A673 (cell line): ENCODE data around the gene MNAT1. TPM values are rescaled to one million over a fixed set of nuclear protein-coding genes. Genes with fewer than 3 reads are reported as not detected.
"Not testable (repeated sequence)": the region's sequence is repeated elsewhere in the genome, so short reads cannot be mapped to it uniquely, and the experiment has no call there.

Source experiments
- BruUV-seq: library from RNA; stranded (reverse); fragments of 400-500 nt; replicated peaks from 2 replicates; lab custom pipeline; 2021; lab: Mats Ljungman, UMichigan
- CTCF ChIA-PET: fragments of 300-600 bp; sonication (Branson Sonifier 250); formaldehyde crosslinking; loops from one replicate; lab custom pipeline; 2022; ENCODE audit warnings: antibody characterized with exemption; lab: Charles Lee
- POLR2A ChIA-PET: fragments of 300-600 bp; sonication (Branson Sonifier 250); formaldehyde crosslinking; loops from one replicate; lab custom pipeline; 2022; ENCODE audit warnings: antibody characterized with exemption; ENCODE audit not compliant: low non-redundant PET; lab: Charles Lee
- DNase-seq: peaks from one replicate; pipeline ENCODE4 v3.0.0-alpha.2; 2015; ENCODE audit warnings: low spot score
- H3K27ac ChIP-seq: fragments of 200-600 bp; sonication (generic); 2 replicates; pipeline ENCODE4 v1.5.1; 2016; ENCODE audit warnings: mixed run types, low read depth, mild to moderate bottlenecking, mixed read lengths, antibody characterized with exemption, low read length; ENCODE audit not compliant: poor library complexity, severe bottlenecking
- H3K27me3 ChIP-seq: fragments of 200-600 bp; sonication (generic); replicated peaks from 2 replicates; pipeline ENCODE4 v1.6.1; 2017; ENCODE audit warnings: mixed run types, low read depth, mild to moderate bottlenecking, mixed read lengths, antibody characterized with exemption, low read length; ENCODE audit not compliant: insufficient read depth, poor library complexity
- H3K36me3 ChIP-seq: fragments of 200-600 bp; sonication (generic); 2 replicates; pipeline ENCODE4 v1.6.1; 2016; ENCODE audit warnings: mixed run types, mild to moderate bottlenecking, mixed read lengths, antibody characterized with exemption, low read length; ENCODE audit not compliant: insufficient read depth, poor library complexity, severe bottlenecking
- H3K4me1 ChIP-seq: fragments of 200-600 bp; sonication (generic); 2 replicates; pipeline ENCODE4 v1.6.1; 2017; ENCODE audit warnings: mixed run types, mild to moderate bottlenecking, mixed read lengths, antibody characterized with exemption, low read length; ENCODE audit not compliant: insufficient read depth, poor library complexity, severe bottlenecking
- H3K4me3 ChIP-seq: fragments of 200-600 bp; sonication (generic); 2 replicates; pipeline ENCODE4 v1.5.1; 2016; ENCODE audit warnings: low read depth, mixed run types, mild to moderate bottlenecking, mixed read lengths, low read length; ENCODE audit not compliant: poor library complexity, severe bottlenecking
- H3K9me3 ChIP-seq: fragments of 200-600 bp; sonication (generic); 2 replicates; pipeline ENCODE4 v1.6.1; 2016; ENCODE audit warnings: mixed run types, low read depth, mild to moderate bottlenecking, mixed read lengths, antibody characterized with exemption, low read length; ENCODE audit not compliant: poor library complexity, severe bottlenecking
- EZH2 ChIP-seq: fragments of 200-600 bp; sonication (generic); IDR thresholded peaks from 2 replicates; pipeline ENCODE4 v1.6.1; 2017; ENCODE audit warnings: borderline replicate concordance, low read depth, mild to moderate bottlenecking, mixed read lengths, antibody characterized with exemption, low read length; ENCODE audit not compliant: poor library complexity, severe bottlenecking
- intact Hi-C: fragments of 100-400 bp; cut with micrococcal nuclease; formaldehyde crosslinking; loops from one replicate; pipeline ENCODE4 v1.10.0; 2022; ENCODE audit not compliant: unreplicated experiment
- total RNA-seq: library from RNA; stranded (reverse); gene quantifications from 2 replicates; pipeline ENCODE4 v1.2.3, GENCODE V29; 2021
- TF ChIP-seq, protein P1 (sequence below): fragments of 300-800, 200-600 bp; sonication (generic); conservative IDR thresholded peaks from 2 replicates; pipeline ENCODE4 v1.5.1; 2017; ENCODE audit warnings: low read depth, mild to moderate bottlenecking, antibody characterized with exemption, low read length, moderate library complexity, mixed read lengths

The MNAT1 gene
- total RNA-seq, 1 experiment from 2014 or later: 70.9 TPM

DNA sequence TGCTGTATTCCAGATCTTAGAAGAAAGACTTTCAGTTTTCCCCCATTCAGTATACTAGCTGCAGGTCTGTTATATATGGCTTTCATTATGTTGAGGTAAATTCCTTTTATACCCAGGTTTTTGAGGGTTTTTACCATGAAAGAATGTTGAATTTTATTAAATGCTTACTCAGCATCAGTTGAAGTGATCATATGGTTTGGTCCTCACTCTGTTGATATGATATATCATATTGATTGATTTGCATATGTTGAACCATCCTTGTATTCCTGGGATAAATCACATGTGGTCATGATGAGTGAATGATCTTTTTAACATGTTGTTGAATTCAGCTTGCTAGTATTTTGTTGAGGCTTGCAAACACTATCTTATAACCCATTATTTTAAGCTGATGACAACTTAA, 149.6 kb downstream of the MNAT1 start:
- Histone ChIP-seq H3K27ac (no peak overlapping the region), H3K27me3 (no peaks in the 10 kb centered on the region), H3K9me3 (peaks cover 19% of the 10 kb centered on the region), H3K36me3 (no peaks in the 10 kb centered on the region), H3K4me1 (no peaks in the 10 kb centered on the region), H3K4me3 (no peak overlapping the region)
- no peak for DNase-seq
- CTCF ChIA-PET: no interaction called here
- intact Hi-C loops: no loop called here
- TF ChIP-seq, protein P1, sequence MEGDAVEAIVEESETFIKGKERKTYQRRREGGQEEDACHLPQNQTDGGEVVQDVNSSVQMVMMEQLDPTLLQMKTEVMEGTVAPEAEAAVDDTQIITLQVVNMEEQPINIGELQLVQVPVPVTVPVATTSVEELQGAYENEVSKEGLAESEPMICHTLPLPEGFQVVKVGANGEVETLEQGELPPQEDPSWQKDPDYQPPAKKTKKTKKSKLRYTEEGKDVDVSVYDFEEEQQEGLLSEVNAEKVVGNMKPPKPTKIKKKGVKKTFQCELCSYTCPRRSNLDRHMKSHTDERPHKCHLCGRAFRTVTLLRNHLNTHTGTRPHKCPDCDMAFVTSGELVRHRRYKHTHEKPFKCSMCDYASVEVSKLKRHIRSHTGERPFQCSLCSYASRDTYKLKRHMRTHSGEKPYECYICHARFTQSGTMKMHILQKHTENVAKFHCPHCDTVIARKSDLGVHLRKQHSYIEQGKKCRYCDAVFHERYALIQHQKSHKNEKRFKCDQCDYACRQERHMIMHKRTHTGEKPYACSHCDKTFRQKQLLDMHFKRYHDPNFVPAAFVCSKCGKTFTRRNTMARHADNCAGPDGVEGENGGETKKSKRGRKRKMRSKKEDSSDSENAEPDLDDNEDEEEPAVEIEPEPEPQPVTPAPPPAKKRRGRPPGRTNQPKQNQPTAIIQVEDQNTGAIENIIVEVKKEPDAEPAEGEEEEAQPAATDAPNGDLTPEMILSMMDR: no peak
- TF ChIP-seq EZH2: no peak
- BruUV-seq: no TSS peak
- POLR2A ChIA-PET: no interaction called here

DNA sequence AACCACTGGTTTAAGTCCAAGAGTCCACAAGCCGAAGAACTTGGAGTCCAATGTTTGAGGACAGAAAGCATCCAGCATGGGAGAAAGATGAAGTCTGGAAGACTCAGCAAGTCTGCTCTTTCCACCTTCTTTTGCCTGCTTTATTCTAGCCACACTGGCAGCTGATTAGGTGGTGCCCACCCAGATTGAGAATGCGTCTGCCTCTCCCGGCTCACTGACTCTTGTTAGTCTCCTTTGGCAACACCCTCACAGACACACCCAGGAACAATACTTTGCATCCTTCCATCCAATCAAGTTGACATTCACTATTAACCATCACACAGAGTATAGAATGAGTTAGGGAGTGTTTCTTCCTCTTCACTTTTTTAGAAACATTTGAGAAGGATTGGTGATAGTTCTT, 156.1 kb downstream of the MNAT1 start:
- CTCF ChIA-PET, H3K4me3 ChIP-seq, H3K27me3 ChIP-seq, DNase-seq, H3K9me3 ChIP-seq, H3K36me3 ChIP-seq, POLR2A ChIA-PET, intact Hi-C loops, BruUV-seq, H3K4me1 ChIP-seq, H3K27ac ChIP-seq: not testable (repeated sequence)

DNA sequence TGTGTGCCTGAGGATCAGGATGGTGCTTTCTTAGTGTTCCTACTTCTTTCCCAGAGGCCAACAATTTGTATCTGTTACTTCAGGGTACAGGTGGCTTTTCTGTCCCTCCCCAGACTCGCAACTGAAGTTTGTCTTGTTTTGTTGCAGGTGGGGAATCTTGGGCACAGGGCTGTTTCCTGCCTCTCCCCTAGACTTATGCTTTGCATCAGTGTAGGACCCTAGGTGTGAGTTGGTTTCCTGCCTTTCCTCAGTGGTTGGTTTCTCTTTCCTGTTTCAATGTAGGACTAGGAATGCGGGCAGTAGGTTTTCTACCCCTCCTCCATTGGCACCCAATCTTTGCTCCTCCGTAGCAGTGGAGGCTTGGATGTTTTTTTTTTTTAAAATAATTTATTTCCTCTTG, 159.3 kb downstream of the MNAT1 start:
- no peak overlapping the region for H3K4me3 ChIP-seq
- no TSS peak for BruUV-seq
- no peak for DNase-seq
- intact Hi-C loops: no loop called here
- H3K27ac ChIP-seq: no peak overlapping the region
- H3K4me1 ChIP-seq: no peaks in the 10 kb centered on the region
- TF ChIP-seq EZH2: no peak
- TF ChIP-seq, protein P1: no peak
- H3K9me3 ChIP-seq: no peaks in the 10 kb centered on the region
- no peaks in the 10 kb centered on the region for H3K36me3 ChIP-seq
- H3K27me3 ChIP-seq: no peaks in the 10 kb centered on the region
- CTCF ChIA-PET: no interaction called here
- POLR2A ChIA-PET: no interaction called here

DNA sequence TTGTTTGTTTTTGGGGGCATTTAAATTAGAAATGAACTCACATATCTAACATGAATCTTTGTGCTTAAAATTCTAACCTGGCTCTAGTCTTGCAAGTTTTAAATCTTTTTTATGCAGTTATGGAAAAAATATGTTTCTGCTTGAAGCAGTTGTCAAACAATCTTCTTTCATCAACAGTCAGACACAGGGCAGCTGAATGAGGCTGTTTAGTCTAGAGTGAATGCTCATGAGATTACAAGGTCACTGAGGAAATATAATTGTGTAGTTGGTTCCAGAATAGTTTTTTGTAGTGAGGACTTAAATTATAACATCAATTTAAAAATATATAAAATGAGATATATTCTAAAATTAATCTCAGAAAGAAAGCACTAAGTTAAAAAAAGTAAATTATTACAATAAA, 169.8 kb downstream of the MNAT1 start:
- Histone ChIP-seq H3K27me3 (no peaks in the 10 kb centered on the region), H3K36me3 (no peaks in the 10 kb centered on the region), H3K27ac (no peak overlapping the region), H3K9me3 (no peaks in the 10 kb centered on the region), H3K4me3 (no peak overlapping the region), H3K4me1 (no peaks in the 10 kb centered on the region)
- no TSS peak for BruUV-seq
- TF ChIP-seq, protein P1: no peak
- TF ChIP-seq EZH2: no peak
- intact Hi-C loops: no loop called here
- ChIA-PET CTCF (no interaction called here), POLR2A (no interaction called here)
- no peak for DNase-seq
